GM19193 (cell line): ENCODE results near the gene PPM1A.
A peak's percentile ranks its signal among the peaks of the same experiment; 100 is the strongest.

ENCODE experiments used
- POLR2A ChIP-seq: IDR thresholded peaks from 4 replicates; pipeline ENCODE4 v1.6.1; 2011; ENCODE audit not compliant: insufficient read depth, insufficient read length; ENCODE audit errors: extremely low read depth

The PPM1A gene

DNA sequence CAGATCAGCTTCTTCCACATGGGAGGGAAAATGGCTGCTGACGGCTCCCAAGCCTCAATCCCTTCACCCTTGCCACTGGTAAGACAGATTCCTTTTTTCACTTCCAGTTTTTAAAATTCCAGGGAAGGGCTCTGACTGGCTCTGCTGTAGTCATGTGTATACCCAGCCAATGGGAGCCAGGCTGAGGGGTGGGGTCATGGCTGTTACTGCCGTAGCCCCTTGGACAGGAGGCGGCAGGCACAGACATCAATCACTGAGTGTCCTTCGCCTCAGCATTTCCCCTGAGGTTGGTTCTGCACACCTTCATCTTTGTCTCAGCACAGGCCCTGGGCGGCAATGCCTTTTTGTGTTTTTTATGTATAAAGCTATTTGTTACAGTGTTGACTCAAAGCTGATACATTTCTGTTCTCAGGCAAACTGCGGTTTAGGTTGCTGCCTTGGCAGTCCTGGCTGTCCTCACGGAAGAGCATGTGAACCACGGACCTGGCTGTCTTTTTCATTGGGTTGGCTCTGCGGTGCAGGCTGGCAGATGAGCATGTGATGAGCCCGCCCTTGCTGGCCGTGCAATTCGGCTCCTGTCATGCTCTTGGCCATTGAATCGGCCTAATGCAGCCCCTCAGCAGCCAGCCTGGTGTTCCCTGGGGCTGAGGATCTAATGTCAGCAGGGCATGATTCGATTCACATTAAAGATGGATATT, 74.3 kb downstream of the PPM1A start:
- TF ChIP-seq POLR2A = no peak

GRCh38 chr14:60324837-60325236, 75.8 kb downstream of the PPM1A start:
- TF ChIP-seq POLR2A = no peak

DNA sequence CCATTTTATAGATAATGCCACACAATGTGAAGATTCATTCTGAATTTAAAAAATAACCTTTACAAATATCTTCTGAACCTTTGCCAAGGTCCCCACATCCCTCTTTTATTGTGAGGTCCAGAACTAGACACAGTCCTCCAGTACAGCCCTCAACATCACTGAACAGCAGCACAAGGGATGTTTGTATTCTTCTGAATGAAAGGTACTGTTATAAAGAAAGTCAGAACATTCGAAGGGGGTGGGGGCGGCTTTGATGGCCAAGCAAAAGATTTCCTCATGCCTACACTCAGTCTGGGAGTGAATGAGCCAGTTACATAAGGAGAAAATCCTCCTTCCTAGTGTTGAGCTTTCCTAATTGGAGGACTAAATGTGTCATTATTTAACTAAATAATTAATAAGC, 77.3 kb downstream of the PPM1A start:
- no peak for TF ChIP-seq POLR2A

DNA sequence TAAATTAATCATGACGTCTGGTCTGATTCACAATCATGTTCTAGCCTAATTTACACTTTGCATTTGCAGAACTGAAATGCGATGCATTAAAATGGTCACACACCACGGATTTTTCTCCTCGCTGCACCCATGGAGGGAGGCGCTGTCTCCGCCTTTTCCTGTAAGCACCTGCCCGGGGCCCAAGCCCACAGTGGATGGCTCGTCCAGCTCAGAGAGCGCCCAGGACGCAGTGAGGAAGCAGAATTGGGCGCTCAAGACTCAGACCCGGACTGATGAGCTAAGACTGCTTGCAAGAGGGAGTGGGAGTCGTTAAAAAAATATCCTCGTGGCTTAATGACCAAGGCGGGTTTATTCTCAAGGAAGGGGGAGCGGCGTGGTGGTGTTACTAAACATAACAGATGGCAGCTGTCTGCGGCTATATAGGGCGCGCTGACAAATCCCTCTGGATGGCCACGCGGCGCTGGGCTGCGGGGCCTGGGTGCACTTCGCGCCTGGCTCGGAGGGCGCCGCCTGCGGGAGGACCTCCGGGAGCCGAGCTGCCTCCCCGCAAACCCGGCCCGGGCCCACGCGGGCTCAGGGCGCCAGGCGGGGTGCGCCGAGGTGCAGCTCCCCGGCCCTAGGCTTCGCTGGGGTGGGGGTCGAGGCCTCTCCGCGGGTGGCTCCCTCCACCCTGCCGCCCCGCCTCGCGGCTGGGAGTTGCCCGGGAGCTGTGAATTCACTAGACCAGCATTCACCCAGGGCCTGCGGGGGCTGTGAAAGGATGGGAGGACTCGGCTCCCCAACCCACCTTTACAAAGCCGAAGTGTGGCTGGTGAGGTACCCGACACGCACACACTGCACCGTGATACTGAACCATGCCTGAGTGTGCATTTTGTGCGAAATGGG, 78.7 kb downstream of the PPM1A start:
- TF ChIP-seq POLR2A = peak; percentile 81

- no peak for TF ChIP-seq POLR2A
Measured at GRCh38 chr14:60328583-60328982, 79.6 kb downstream of the PPM1A start.

GRCh38 chr14:60329274-60329673, 80.3 kb downstream of the PPM1A start:
- TF ChIP-seq POLR2A = no peak

DNA sequence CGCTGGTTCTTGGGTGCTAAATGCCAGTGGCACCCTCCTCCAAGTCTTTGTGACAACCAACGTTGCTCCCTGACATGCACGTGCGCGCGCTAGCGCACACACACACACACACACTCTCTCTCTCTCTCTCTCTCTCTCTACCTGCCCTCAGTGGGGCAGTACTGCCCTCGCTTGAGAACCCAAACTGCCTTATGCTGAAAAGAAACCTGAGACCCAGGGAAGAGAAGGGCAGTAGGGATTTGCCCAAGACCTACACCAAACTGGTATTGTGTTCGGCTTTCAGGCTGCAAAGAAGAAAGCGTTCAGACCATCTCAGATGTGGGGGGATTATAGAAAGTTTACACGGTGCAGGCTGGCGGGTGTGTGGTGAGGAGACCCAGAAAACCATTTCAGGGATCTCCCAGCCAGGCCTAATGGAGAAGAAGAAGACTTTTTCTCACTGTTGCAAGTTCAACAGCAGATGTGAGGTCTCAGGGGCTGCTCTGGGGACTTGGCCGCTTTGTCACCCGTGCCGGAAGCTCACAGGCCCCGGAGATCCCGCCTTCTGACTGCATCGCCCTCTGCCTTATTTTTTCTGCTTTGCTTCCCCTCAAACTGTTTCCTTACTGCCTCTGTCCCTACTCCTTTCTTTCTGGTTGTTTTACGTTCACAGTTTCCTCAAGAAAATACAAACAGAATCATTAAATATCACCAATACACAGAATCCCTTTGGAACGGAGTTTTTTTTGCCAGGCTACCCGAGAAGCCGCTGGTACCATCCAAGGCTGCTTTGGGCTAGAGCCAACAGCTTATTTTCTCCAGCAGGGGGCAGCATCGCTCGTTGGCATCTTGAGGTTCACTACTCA, 82.4 kb downstream of the PPM1A start:
- peak; percentile 61 for TF ChIP-seq POLR2A

- no peak for TF ChIP-seq POLR2A
Measured at GRCh38 chr14:60332046-60332399, 83.0 kb downstream of the PPM1A start.

GRCh38 chr14:60332869-60333268, 83.8 kb downstream of the PPM1A start:
- TF ChIP-seq POLR2A = no peak

- no peak for TF ChIP-seq POLR2A
Measured at GRCh38 chr14:60339571-60339970, 90.5 kb downstream of the PPM1A start.

- TF ChIP-seq POLR2A = no peak
Measured at GRCh38 chr14:60343571-60344071, 94.6 kb downstream of the PPM1A start.

DNA sequence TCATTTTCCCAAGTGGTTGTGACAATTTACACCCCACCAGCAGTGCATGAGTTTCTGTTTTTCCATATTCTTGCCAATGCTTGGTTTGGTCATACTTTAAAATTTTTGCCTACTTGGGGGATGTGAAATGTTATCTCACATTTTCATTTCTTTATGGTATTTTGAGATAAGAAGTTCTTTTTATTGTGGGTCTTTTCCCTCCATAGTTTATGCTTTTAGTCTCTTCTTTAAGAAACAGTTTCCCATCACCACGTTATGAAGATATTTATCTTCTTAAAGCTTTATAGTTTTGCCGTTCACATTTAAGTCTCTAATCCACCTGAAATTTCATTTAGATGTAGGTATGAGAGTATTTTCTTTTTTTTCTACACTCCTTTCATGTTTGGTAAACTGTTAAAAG, 95.7 kb downstream of the PPM1A start:
- TF ChIP-seq POLR2A = no peak

DNA sequence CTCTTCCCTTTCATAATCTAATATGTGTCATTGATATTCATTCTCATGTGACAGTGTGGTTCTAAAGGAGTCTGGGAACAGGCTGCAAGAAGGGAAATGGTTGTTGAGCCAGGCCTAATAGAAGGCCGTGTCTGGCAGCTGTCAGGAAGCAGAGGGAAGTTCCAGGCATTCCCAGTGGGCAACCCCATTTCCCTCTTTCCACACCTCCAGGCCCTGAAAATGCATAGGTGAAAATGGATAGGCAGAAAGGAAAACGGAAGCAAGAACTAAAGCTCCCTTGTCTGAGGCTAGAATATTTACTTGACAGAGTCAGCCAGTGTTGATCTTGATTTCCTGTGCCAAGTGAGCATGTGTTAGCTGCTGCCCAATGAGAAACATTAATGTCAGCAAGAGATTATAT, 97.7 kb downstream of the PPM1A start:
- TF ChIP-seq POLR2A = no peak

DNA sequence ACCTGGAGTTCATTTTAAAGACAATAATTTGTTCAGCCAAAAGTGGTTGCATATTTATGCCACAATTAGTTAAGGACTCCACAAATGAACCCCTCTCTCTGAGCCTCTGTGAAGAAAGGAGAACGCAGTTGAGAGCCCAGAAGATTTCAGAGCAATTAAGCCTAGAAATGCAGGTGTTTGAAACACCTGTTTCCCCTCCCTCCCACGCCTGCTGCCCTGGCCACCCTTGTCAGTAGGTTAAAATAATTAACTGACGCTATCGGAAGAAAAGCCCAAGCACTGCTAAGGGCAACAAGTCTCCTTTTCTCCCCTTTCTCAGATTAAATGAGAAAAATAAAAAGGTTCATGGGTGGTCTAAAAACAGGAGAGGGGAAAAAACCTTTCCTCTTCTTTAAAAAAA, 99.2 kb downstream of the PPM1A start:
- no peak for TF ChIP-seq POLR2A
